ENCODE data around the gene MMS19. TPM values are rescaled to one million over a fixed set of nuclear protein-coding genes. Genes with fewer than 3 reads are reported as not detected.

Gene MMS19
- total RNA-seq, 4 donors from 2014 or later: 111 to 238 (median 118) TPM

DNA sequence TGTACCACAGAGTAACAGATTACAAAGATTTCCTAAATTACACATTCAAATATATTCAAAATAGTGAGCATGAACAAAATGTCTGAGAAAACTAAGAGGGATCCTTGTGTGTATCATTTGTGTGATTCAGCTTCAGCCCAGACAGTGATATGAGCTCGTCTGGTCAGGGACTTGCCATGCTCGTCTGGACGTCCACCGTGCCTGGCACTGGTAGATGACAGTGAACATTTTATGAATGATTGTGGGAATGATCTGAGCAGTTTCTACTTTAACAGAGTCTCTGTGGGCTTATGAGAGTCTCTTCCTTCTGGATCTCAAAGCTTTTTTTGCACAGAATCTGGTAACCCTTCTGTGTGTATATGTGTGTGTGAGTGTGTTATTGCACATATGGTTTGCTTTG is 40.2 kb upstream of the MMS19 start:
- no peak for TF ChIP-seq EP300 (IDR thresholded peaks at IDR 0.05)
- TF ChIP-seq POLR2A (IDR thresholded peaks at IDR 0.05): no peak
- TF ChIP-seq, protein P1, sequence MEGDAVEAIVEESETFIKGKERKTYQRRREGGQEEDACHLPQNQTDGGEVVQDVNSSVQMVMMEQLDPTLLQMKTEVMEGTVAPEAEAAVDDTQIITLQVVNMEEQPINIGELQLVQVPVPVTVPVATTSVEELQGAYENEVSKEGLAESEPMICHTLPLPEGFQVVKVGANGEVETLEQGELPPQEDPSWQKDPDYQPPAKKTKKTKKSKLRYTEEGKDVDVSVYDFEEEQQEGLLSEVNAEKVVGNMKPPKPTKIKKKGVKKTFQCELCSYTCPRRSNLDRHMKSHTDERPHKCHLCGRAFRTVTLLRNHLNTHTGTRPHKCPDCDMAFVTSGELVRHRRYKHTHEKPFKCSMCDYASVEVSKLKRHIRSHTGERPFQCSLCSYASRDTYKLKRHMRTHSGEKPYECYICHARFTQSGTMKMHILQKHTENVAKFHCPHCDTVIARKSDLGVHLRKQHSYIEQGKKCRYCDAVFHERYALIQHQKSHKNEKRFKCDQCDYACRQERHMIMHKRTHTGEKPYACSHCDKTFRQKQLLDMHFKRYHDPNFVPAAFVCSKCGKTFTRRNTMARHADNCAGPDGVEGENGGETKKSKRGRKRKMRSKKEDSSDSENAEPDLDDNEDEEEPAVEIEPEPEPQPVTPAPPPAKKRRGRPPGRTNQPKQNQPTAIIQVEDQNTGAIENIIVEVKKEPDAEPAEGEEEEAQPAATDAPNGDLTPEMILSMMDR (IDR thresholded peaks at IDR 0.05): no peak
- no peak for TF ChIP-seq POLR2AphosphoS5 (IDR thresholded peaks at IDR 0.05)
- Histone ChIP-seq H3K27me3 (no peaks in the 10 kb centered on the region), H3K36me3 (no peaks in the 10 kb centered on the region), H3K27ac (peak overlapping the region; percentile 61), H3K4me3 (no peak overlapping the region), H3K9me3 (no peaks in the 10 kb centered on the region), H3K4me1 (peaks cover 52% of the 10 kb centered on the region)
- WGBS: 44% methylated on average over 4 of the region's 4 CpGs
- no peak for DNase-seq (ENCODE audit: low spot score in 2 of 2)

DNA sequence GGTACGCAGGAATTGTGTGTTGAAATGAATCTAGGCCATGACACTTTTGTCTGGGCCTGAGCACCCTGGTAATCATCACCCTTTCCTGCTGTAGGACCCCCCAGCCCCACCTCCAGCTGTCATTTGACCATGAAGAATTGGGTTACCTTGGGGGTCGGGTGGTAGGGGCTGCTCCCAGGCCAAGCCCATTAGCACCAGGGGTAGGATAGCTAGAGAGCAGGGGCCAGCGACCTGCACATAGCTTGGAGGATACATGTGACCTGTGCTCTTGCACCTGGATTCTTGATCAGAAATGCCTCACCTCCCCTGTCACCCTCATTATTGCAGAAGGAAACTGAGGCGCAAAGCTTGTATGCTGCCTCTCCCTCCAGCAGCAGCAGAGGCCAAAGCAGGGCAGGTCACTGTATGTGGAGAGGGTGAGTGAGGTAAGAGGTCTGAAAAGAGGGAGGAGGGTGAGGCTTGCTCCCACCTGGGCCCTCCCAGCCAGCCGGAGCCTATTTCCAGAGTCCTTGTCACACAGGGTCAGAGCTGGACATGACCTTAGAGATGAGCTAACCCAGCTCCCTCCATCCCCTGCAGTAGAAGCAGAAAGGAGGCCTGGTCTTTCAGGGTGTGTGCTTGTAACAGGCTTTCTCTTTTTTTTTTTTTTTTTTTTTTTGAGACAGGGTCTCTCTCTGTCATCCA is 39.1 kb upstream of the MMS19 start:
- H3K36me3 ChIP-seq: no peaks in the 10 kb centered on the region
- TF ChIP-seq EP300 (IDR thresholded peaks at IDR 0.05): no peak
- H3K9me3 ChIP-seq: no peaks in the 10 kb centered on the region
- no peak overlapping the region for H3K27ac ChIP-seq
- H3K4me1 ChIP-seq: peaks cover 41% of the 10 kb centered on the region
- WGBS: 97% methylated on average over 5 of the region's 5 CpGs
- DNase-seq (ENCODE audit: low spot score in 2 of 2): no peak
- H3K4me3 ChIP-seq: no peak overlapping the region
- H3K27me3 ChIP-seq: no peaks in the 10 kb centered on the region

DNA sequence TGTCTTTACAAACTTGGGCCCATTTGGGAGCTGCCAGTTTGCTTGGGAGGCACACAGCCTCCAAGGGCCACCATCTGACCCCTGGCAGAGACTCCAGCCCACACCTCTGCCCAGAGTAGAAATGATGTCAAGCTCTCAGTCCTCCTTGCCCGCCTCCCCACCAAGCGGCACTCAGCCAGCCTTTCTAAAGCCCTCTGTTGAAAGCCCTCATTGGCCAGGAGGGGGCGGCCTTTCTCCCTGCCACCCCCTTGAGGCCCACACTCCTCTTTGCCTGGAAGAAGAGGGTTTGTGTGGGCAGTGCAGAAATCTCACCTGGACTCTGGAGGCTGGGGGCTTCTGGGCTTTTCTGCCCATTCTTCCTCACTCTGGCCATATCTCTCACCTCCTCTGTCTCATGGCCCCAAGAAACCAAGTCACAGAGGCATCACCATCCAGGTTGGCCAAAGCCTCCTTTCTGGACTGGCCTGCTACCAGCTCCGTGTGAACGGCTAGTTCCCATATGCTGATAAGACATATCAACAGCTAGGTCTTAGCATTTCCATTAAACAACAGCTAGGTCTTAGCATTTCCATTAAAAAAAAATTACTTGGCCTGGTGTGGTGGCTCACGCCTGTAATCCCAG is 36.6 kb upstream of the MMS19 start:
- Histone ChIP-seq H3K27ac (no peak overlapping the region), H3K9me3 (no peaks in the 10 kb centered on the region), H3K4me1 (peaks cover 17% of the 10 kb centered on the region), H3K27me3 (no peaks in the 10 kb centered on the region), H3K36me3 (no peaks in the 10 kb centered on the region), H3K4me3 (no peak overlapping the region)
- TF ChIP-seq POLR2AphosphoS5 (IDR thresholded peaks at IDR 0.05): no peak
- TF ChIP-seq, protein P1 (IDR thresholded peaks at IDR 0.05): peak in 1 of 2 donors; percentile 36
- DNase-seq (ENCODE audit: low spot score in 2 of 2): no peak
- WGBS: 89% methylated on average over 6 of the region's 6 CpGs

DNA sequence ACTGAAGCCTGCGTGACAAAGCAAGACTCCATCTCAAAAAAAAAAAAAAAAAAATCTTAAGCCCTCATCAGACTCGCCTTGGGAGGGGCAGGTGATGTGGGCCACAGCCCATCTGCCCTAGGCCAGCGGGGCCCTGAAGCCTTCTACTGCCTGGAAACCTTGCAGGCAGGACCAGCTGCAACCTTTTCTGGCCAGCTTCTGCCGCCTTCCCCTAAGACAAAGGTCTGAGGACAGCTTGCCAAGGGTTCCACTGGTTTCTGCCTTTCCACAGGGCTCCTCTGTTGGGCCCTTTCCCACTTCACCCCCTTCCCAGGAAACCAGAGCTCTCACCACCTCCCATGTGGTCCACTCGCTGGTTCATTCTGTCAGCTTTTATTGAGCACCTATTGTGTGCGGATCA is 35.7 kb upstream of the MMS19 start:
- no peak overlapping the region for H3K4me3 ChIP-seq
- H3K9me3 ChIP-seq: no peaks in the 10 kb centered on the region
- H3K27ac ChIP-seq: no peak overlapping the region
- H3K36me3 ChIP-seq: no peaks in the 10 kb centered on the region
- 83% methylated on average over 6 of the region's 6 CpGs for WGBS
- peaks cover 7% of the 10 kb centered on the region for H3K4me1 ChIP-seq
- TF ChIP-seq, protein P1 (IDR thresholded peaks at IDR 0.05): no peak
- TF ChIP-seq POLR2A (IDR thresholded peaks at IDR 0.05): no peak
- no peak for TF ChIP-seq EP300 (IDR thresholded peaks at IDR 0.05)
- TF ChIP-seq POLR2AphosphoS5 (IDR thresholded peaks at IDR 0.05): no peak
- H3K27me3 ChIP-seq: no peaks in the 10 kb centered on the region
- no peak for DNase-seq (ENCODE audit: low spot score in 2 of 2)

DNA sequence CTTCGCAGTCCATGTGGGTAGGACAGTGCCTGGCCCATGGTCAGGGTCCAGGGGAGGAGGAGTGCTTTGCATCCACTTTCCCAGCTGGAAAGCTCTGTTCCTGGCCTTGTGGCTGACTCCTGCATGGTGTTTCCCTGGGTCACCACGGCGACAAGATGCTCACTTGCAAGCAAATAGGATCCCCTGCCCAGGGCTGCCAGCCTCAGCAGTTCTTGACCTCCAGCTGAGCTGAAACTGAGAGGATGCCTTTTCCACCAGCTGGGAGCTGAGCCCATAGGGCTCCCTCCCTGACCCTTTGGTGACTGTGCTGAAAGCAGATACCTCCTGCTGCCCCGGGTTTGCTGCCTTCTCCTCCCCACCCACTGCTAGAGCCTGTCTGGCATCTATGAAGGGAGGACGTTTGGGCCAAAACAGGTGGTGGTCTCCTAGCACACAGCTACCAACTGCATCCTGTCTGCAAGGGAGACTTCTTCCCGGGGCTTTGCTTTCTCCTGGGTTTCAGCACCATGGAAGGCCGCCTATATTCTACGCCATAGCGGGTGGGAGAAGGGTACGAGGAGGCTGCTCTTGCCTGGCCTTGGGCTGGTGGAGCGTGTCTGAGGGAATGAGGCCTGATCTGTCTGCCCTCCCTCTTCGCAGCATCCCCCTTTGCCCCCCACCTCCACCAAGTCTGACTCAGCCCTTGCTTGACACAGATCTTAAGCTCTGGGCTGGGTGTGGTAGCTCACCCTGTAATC is 34.9 kb upstream of the MMS19 start:
- Histone ChIP-seq H3K9me3 (no peaks in the 10 kb centered on the region), H3K27ac (no peak overlapping the region), H3K4me1 (no peaks in the 10 kb centered on the region), H3K36me3 (no peaks in the 10 kb centered on the region), H3K27me3 (no peaks in the 10 kb centered on the region), H3K4me3 (no peak overlapping the region)
- DNase-seq (ENCODE audit: low spot score in 2 of 2): no peak
- 82% methylated on average over 12 of the region's 12 CpGs for WGBS
- TF ChIP-seq POLR2AphosphoS5 (IDR thresholded peaks at IDR 0.05) (no peak), POLR2A (IDR thresholded peaks at IDR 0.05) (no peak), EP300 (IDR thresholded peaks at IDR 0.05) (no peak)
- TF ChIP-seq, protein P1 (IDR thresholded peaks at IDR 0.05): no peak
